HepG2 (cell line): Measurements from ENCODE around the gene PAK3.

Experiments
- ZBTB42 ChIP-seq: sonication (generic); formaldehyde crosslinking; IDR thresholded peaks from 2 replicates; pipeline ENCODE4 v1.5.0; 2020; ENCODE audit warnings: mild to moderate bottlenecking, missing genetic modification reagents
- ZZZ3 ChIP-seq: sonication (generic); formaldehyde crosslinking; IDR thresholded peaks from 2 replicates; pipeline ENCODE4 v1.4.0; 2020; ENCODE audit warnings: missing genetic modification reagents, mild to moderate bottlenecking, borderline replicate concordance

- no peak for TF ChIP-seq ZBTB42
- TF ChIP-seq ZZZ3 (CRISPR knock-in tag) = no peak
Observed at GRCh38 chrX:111268506-111268905, 172.5 kb downstream of the PAK3 start.
